Measurements from ENCODE around the gene AZGP1. TPM values are rescaled to one million over a fixed set of nuclear protein-coding genes. Genes with fewer than 3 reads are reported as not detected.

Gene AZGP1
- polyA plus RNA-seq, 1 of the 3 experiments (the other 2 are of a cell fraction): not detected

DNA sequence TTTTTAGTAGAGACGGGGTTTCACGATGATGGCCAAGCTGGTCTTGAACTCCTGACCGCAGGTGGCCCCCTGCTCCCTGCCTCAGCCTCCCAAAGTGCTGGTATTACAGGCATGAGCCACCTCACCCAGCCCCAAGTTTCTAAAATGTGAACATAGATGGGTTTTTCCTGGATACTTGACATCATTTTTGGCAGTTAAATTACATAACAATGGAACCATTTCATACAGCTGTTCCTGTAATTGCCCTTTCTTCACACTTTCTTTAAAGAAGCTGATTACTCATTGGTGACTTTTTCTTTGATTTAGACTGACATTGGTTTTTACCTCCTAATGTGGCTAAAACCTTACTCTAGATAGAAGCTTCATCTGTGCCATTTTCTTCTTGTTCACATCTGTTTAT is 45.5 kb upstream of the AZGP1 start:
- no peak overlapping the region for H3K9ac ChIP-seq
- peaks cover 38 to 60% of the 10 kb centered on the region in 2 experiments for H3K36me3 ChIP-seq (replicated peaks in 1 of 2; ENCODE audit: control insufficient read depth in 1 of 2, insufficient read depth in 2 of 2, low read length in 1 of 2)
- no peaks in the 10 kb centered on the region for H3K9me2 ChIP-seq
- H3K9me3 ChIP-seq: no peaks in the 10 kb centered on the region
- peaks cover 93% of the 10 kb centered on the region for H3K79me2 ChIP-seq (ENCODE audit: insufficient read depth)
- H3K4me3 ChIP-seq (ENCODE audit: low read depth in 2 of 2, low read length in 1 of 2): no peak overlapping the region
- H3K27ac ChIP-seq (ENCODE audit: low read depth in 2 of 2, low read length in 1 of 2): no peak overlapping the region
- no peak for DNase-seq
- H3K4me2 ChIP-seq: no peak overlapping the region
- ChIA-PET POLR2A (interaction anchor here (0.7 to 1.5 kb wide), 2 partner anchors 16 to 29 kb away, joined by 3 to 4 read pairs; partner anchors contain the start of gene ZSCAN21), CTCF (interaction anchor here (1.0 to 1.9 kb wide), 5 partner anchors 17 to 110 kb away, joined by 3 to 7 read pairs (median 5); no protein-coding TSS in a partner anchor)
- peaks cover 0 to 6% of the 10 kb centered on the region in 2 experiments; a peak in 3 of 4 replicates for H3K4me1 ChIP-seq (ENCODE audit: control insufficient read depth in 1 of 2, insufficient read depth in 2 of 2, low read depth in 1 of 2, low read length in 1 of 2)
- H3K27me3 ChIP-seq (ENCODE audit: insufficient read depth): no peaks in the 10 kb centered on the region
- 96% methylated on average over 3 of the region's 3 CpGs for WGBS (ENCODE audit: low lambda C conversion rate)
- H3F3A ChIP-seq (replicated peaks; ENCODE audit: insufficient read depth): peaks cover 3% of the 10 kb centered on the region
- H2AFZ ChIP-seq (ENCODE audit: low read depth): no peak overlapping the region
- no peak for TF ChIP-seq TCF12 (IDR thresholded peaks at IDR 0.05)
- no peak for TF ChIP-seq MEF2A (IDR thresholded peaks at IDR 0.05; ENCODE audit: borderline replicate concordance, low read depth)
- no peak for TF ChIP-seq EP300 (IDR thresholded peaks at IDR 0.05; ENCODE audit: borderline replicate concordance in 1 of 2, low read depth in 1 of 2, low read length in 1 of 2)
- no peak for TF ChIP-seq TAF1 (IDR thresholded peaks at IDR 0.05; ENCODE audit: borderline replicate concordance, low read depth, low read length)
- TF ChIP-seq POLR2AphosphoS5 (IDR thresholded peaks at IDR 0.05; ENCODE audit: low read depth, low read length): no peak
- TF ChIP-seq, protein P1, sequence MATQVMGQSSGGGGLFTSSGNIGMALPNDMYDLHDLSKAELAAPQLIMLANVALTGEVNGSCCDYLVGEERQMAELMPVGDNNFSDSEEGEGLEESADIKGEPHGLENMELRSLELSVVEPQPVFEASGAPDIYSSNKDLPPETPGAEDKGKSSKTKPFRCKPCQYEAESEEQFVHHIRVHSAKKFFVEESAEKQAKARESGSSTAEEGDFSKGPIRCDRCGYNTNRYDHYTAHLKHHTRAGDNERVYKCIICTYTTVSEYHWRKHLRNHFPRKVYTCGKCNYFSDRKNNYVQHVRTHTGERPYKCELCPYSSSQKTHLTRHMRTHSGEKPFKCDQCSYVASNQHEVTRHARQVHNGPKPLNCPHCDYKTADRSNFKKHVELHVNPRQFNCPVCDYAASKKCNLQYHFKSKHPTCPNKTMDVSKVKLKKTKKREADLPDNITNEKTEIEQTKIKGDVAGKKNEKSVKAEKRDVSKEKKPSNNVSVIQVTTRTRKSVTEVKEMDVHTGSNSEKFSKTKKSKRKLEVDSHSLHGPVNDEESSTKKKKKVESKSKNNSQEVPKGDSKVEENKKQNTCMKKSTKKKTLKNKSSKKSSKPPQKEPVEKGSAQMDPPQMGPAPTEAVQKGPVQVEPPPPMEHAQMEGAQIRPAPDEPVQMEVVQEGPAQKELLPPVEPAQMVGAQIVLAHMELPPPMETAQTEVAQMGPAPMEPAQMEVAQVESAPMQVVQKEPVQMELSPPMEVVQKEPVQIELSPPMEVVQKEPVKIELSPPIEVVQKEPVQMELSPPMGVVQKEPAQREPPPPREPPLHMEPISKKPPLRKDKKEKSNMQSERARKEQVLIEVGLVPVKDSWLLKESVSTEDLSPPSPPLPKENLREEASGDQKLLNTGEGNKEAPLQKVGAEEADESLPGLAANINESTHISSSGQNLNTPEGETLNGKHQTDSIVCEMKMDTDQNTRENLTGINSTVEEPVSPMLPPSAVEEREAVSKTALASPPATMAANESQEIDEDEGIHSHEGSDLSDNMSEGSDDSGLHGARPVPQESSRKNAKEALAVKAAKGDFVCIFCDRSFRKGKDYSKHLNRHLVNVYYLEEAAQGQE (IDR thresholded peaks at IDR 0.05; ENCODE audit: low read depth, low read length): no peak
- TF ChIP-seq NFIC (IDR thresholded peaks at IDR 0.05; ENCODE audit: borderline replicate concordance): no peak
- H4K20me1 ChIP-seq (ENCODE audit: insufficient read depth): peaks cover 67% of the 10 kb centered on the region

DNA sequence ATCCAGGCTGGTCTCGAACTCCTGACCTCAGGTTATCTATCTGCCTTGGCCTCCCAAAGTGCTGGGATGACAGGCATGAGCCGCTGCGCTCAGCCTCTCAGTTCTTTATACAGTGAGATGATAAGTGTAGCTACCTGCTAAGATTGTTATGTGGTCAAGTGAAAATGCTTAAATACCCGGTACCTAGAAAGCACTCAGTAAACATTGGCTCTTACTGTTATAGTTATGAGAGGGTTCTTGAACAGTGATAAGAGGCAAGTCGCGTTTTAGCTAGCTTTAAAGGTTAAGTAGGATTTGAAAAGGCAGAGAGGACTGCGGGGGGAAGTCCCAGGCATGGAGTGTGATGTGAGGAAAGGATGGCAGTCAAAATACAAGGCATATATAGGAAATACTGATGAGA is 44.1 kb upstream of the AZGP1 start:
- POLR2A ChIA-PET: interaction anchor here (1.2 kb wide), 1 partner anchor 9 kb away, joined by 4 read pairs; no protein-coding TSS in a partner anchor
- no peak overlapping the region for H2AFZ ChIP-seq (ENCODE audit: low read depth)

More for the DNA sequence above, 44.1 kb upstream of the AZGP1 start:
- Histone ChIP-seq H3K79me2 (ENCODE audit: insufficient read depth) (peaks cover 92% of the 10 kb centered on the region), H3F3A (replicated peaks; ENCODE audit: insufficient read depth) (peaks cover 1% of the 10 kb centered on the region), H3K9ac (no peak overlapping the region), H3K4me1 (ENCODE audit: control insufficient read depth in 1 of 2, insufficient read depth in 2 of 2, low read depth in 1 of 2, low read length in 1 of 2) (peaks cover 0 to 10% of the 10 kb centered on the region in 2 experiments; a peak in 3 of 4 replicates), H4K20me1 (ENCODE audit: insufficient read depth) (peaks cover 67% of the 10 kb centered on the region), H3K4me2 (no peak overlapping the region), H3K36me3 (replicated peaks in 1 of 2; ENCODE audit: control insufficient read depth in 1 of 2, insufficient read depth in 2 of 2, low read length in 1 of 2) (peaks cover 28 to 46% of the 10 kb centered on the region in 2 experiments), H3K4me3 (ENCODE audit: low read depth in 2 of 2, low read length in 1 of 2) (no peak overlapping the region), H3K27me3 (ENCODE audit: insufficient read depth) (no peaks in the 10 kb centered on the region), H3K27ac (ENCODE audit: low read depth in 2 of 2, low read length in 1 of 2) (no peak overlapping the region), H3K9me2 (no peaks in the 10 kb centered on the region), H3K9me3 (no peaks in the 10 kb centered on the region)
- TF ChIP-seq, protein P2, sequence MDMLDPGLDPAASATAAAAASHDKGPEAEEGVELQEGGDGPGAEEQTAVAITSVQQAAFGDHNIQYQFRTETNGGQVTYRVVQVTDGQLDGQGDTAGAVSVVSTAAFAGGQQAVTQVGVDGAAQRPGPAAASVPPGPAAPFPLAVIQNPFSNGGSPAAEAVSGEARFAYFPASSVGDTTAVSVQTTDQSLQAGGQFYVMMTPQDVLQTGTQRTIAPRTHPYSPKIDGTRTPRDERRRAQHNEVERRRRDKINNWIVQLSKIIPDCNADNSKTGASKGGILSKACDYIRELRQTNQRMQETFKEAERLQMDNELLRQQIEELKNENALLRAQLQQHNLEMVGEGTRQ (IDR thresholded peaks at IDR 0.05; ENCODE audit: borderline replicate concordance, low read depth, low read length): no peak
- TF ChIP-seq, protein P3, sequence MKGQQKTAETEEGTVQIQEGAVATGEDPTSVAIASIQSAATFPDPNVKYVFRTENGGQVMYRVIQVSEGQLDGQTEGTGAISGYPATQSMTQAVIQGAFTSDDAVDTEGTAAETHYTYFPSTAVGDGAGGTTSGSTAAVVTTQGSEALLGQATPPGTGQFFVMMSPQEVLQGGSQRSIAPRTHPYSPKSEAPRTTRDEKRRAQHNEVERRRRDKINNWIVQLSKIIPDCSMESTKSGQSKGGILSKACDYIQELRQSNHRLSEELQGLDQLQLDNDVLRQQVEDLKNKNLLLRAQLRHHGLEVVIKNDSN (IDR thresholded peaks at IDR 0.05; ENCODE audit: borderline replicate concordance, low read depth): no peak
- TF ChIP-seq FOXJ3 (CRISPR knock-in tag; IDR thresholded peaks at IDR 0.05) (no peak), CHD2 (IDR thresholded peaks at IDR 0.05; ENCODE audit: low read length, partially characterized antibody) (no peak), POLR2AphosphoS5 (IDR thresholded peaks at IDR 0.05; ENCODE audit: low read depth, low read length) (no peak), TAF1 (IDR thresholded peaks at IDR 0.05; ENCODE audit: borderline replicate concordance, low read depth, low read length) (no peak), EZH2phosphoT487 (IDR thresholded peaks at IDR 0.05; ENCODE audit: borderline replicate concordance, low read depth) (no peak), GABPA (IDR thresholded peaks at IDR 0.05; ENCODE audit: low read depth) (no peak), YY1 (IDR thresholded peaks at IDR 0.05; ENCODE audit: low read depth) (no peak)
- TF ChIP-seq, protein P4, sequence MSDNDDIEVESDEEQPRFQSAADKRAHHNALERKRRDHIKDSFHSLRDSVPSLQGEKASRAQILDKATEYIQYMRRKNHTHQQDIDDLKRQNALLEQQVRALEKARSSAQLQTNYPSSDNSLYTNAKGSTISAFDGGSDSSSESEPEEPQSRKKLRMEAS (IDR thresholded peaks at IDR 0.05; ENCODE audit: low read depth): no peak
- TF ChIP-seq, protein P5, sequence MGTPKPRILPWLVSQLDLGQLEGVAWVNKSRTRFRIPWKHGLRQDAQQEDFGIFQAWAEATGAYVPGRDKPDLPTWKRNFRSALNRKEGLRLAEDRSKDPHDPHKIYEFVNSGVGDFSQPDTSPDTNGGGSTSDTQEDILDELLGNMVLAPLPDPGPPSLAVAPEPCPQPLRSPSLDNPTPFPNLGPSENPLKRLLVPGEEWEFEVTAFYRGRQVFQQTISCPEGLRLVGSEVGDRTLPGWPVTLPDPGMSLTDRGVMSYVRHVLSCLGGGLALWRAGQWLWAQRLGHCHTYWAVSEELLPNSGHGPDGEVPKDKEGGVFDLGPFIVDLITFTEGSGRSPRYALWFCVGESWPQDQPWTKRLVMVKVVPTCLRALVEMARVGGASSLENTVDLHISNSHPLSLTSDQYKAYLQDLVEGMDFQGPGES (IDR thresholded peaks at IDR 0.05; ENCODE audit: low read depth, low read length): no peak
- 95% methylated on average over 7 of the region's 7 CpGs for WGBS (ENCODE audit: low lambda C conversion rate)
- DNase-seq: no peak
- CTCF ChIA-PET: interaction anchor here (0.7 to 1.9 kb wide), 7 partner anchors 9 to 111 kb away, joined by 3 to 7 read pairs (median 4); no protein-coding TSS in a partner anchor

Data from SK-N-SH (cell line).